ENCODE data around the gene TCF4. TPM values are rescaled to one million over a fixed set of nuclear protein-coding genes. Genes with fewer than 3 reads are reported as not detected.

TCF4 gene
- total RNA-seq, 1 donor from 2014 or later: 15.7 TPM

- TF ChIP-seq, protein P1, sequence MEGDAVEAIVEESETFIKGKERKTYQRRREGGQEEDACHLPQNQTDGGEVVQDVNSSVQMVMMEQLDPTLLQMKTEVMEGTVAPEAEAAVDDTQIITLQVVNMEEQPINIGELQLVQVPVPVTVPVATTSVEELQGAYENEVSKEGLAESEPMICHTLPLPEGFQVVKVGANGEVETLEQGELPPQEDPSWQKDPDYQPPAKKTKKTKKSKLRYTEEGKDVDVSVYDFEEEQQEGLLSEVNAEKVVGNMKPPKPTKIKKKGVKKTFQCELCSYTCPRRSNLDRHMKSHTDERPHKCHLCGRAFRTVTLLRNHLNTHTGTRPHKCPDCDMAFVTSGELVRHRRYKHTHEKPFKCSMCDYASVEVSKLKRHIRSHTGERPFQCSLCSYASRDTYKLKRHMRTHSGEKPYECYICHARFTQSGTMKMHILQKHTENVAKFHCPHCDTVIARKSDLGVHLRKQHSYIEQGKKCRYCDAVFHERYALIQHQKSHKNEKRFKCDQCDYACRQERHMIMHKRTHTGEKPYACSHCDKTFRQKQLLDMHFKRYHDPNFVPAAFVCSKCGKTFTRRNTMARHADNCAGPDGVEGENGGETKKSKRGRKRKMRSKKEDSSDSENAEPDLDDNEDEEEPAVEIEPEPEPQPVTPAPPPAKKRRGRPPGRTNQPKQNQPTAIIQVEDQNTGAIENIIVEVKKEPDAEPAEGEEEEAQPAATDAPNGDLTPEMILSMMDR (IDR thresholded peaks at IDR 0.05; ENCODE audit: insufficient read depth, low read length, poor library complexity, severe bottlenecking): no peak
- no peaks in the 10 kb centered on the region for H3K27me3 ChIP-seq (ENCODE audit: control insufficient read depth, insufficient read depth, low read length)
- no peaks in the 10 kb centered on the region for H3K36me3 ChIP-seq (ENCODE audit: control insufficient read depth, insufficient read depth, low read length)
- no peak for DNase-seq (ENCODE audit: low read depth)
- H3K4me3 ChIP-seq (ENCODE audit: low read depth, low read length): no peak overlapping the region
These were observed 184.5 kb downstream of the TCF4 start for GRCh38 chr18:55403421-55403949.

- no peak for DNase-seq (ENCODE audit: low read depth)
- Histone ChIP-seq H3K36me3 (ENCODE audit: control insufficient read depth, insufficient read depth, low read length) (no peaks in the 10 kb centered on the region), H3K4me3 (ENCODE audit: low read depth, low read length) (no peak overlapping the region), H3K27me3 (ENCODE audit: control insufficient read depth, insufficient read depth, low read length) (no peaks in the 10 kb centered on the region)
- TF ChIP-seq, protein P1 (IDR thresholded peaks at IDR 0.05; ENCODE audit: insufficient read depth, low read length, poor library complexity, severe bottlenecking): no peak
These were observed 185.1 kb downstream of the TCF4 start for GRCh38 chr18:55402731-55403405.

- H3K4me3 ChIP-seq (ENCODE audit: low read depth, low read length): no peak overlapping the region
- no peaks in the 10 kb centered on the region for H3K36me3 ChIP-seq (ENCODE audit: control insufficient read depth, insufficient read depth, low read length)
- H3K27me3 ChIP-seq (ENCODE audit: control insufficient read depth, insufficient read depth, low read length): no peaks in the 10 kb centered on the region
- TF ChIP-seq, protein P1 (IDR thresholded peaks at IDR 0.05; ENCODE audit: insufficient read depth, low read length, poor library complexity, severe bottlenecking): no peak
- no peak for DNase-seq (ENCODE audit: low read depth)
These were observed 186.3 kb downstream of the TCF4 start for GRCh38 chr18:55401638-55402191.

GRCh38 chr18:55400590-55401541 is 187.1 kb downstream of the TCF4 start:
- TF ChIP-seq, protein P1 (IDR thresholded peaks at IDR 0.05; ENCODE audit: insufficient read depth, low read length, poor library complexity, severe bottlenecking): no peak
- no peaks in the 10 kb centered on the region for H3K36me3 ChIP-seq (ENCODE audit: control insufficient read depth, insufficient read depth, low read length)
- no peak for DNase-seq (ENCODE audit: low read depth)
- no peaks in the 10 kb centered on the region for H3K27me3 ChIP-seq (ENCODE audit: control insufficient read depth, insufficient read depth, low read length)
- H3K4me3 ChIP-seq (ENCODE audit: low read depth, low read length): no peak overlapping the region

DNA sequence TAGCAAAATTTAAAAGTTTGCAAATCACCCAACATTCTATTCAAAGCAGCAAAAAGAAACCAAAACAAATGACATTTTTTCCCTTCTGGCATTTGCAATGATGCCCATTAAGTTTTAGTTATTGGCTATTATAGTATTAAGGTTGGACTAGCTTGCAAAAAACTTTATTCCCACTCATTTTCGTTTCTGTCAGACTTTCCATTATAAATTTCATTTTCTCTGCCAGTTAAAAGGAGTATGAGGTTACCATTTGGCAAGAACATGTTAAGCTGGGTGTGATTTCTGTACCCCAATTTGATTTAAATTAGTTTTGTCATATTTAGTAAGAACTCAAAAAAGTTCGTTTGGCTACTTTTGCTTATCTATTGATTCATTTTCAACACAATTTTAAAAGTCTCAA is 187.9 kb downstream of the TCF4 start:
- no peak for DNase-seq (ENCODE audit: low read depth)
- Histone ChIP-seq H3K36me3 (ENCODE audit: control insufficient read depth, insufficient read depth, low read length) (no peaks in the 10 kb centered on the region), H3K4me3 (ENCODE audit: low read depth, low read length) (no peak overlapping the region), H3K27me3 (ENCODE audit: control insufficient read depth, insufficient read depth, low read length) (no peaks in the 10 kb centered on the region)
- TF ChIP-seq, protein P1 (IDR thresholded peaks at IDR 0.05; ENCODE audit: insufficient read depth, low read length, poor library complexity, severe bottlenecking): no peak

All from kidney epithelial cell (primary cell).